ENCODE measurements around the gene FAM177B. TPM values are rescaled to one million over a fixed set of nuclear protein-coding genes. Genes with fewer than 3 reads are reported as not detected.

The FAM177B gene
- total and polyA plus RNA-seq, 2 experiments from 2014 or later: not detected

DNA sequence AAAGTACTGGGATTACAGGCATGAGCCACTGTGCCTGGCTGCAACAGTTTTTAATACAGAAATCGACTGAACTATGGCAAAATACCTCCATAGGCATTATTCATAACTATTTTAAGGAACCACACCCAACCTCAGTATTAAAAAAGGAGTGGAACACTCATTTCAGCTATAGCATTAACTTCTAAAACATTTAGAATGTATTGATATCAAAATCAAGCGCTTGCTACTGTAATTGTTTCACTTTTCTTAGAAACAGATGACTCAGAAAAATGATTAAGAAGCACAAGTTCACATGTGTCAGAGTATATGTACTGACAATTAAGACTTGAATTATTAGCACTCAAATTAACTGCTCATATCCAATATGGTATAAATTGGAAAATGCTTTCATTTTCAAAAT lies 39.8 kb upstream of the FAM177B start:
- in situ Hi-C loops (cut with MboI): no loop called here
- H3K4me2 ChIP-seq (ENCODE audit: unreplicated experiment): no peak overlapping the region
- 88 to 95% methylated on average over 2 of the region's 2 CpGs for WGBS, 2 experiments (ENCODE audit: low coverage in 1 of 2, low lambda C conversion rate in 2 of 2, missing lambda C conversion rate in 2 of 2)
- H3K4me3 ChIP-seq: no peak overlapping the region
- no peak overlapping the region for H2AFZ ChIP-seq
- peak overlapping the region; percentile 57 for H3K27ac ChIP-seq
- 0 out of 2 replicates have a peak overlapping the region, but pooled peaks have one; percentile 7 for H3K9ac ChIP-seq
- peaks cover 13% of the 10 kb centered on the region for H3K4me1 ChIP-seq (ENCODE audit: insufficient read depth)
- no peaks in the 10 kb centered on the region for H3K27me3 ChIP-seq (replicated peaks; ENCODE audit: insufficient read depth)
- no peaks in the 10 kb centered on the region for H3K9me3 ChIP-seq (ENCODE audit: low read depth)
- peak; percentile 37 for DNase-seq
- peaks cover 32% of the 10 kb centered on the region for H3K36me3 ChIP-seq (ENCODE audit: low read depth)
- no peaks in the 10 kb centered on the region for H3F3A ChIP-seq (ENCODE audit: insufficient read depth)
- H3K9me2 ChIP-seq (ENCODE audit: insufficient read depth): no peaks in the 10 kb centered on the region
- H4K20me1 ChIP-seq (ENCODE audit: insufficient read depth): 0 out of 2 replicates have a peak, but pooled peaks cover 4% of the 10 kb centered on the region
- no peak for TF ChIP-seq EZH2 (IDR thresholded peaks at IDR 0.05; ENCODE audit: insufficient read depth, poor library complexity, severe bottlenecking)
- no peak for TF ChIP-seq EZH2phosphoT487 (IDR thresholded peaks at IDR 0.05; ENCODE audit: insufficient read depth, low read depth)
- H3K79me2 ChIP-seq (ENCODE audit: insufficient read depth): peaks cover 100% of the 10 kb centered on the region

DNA sequence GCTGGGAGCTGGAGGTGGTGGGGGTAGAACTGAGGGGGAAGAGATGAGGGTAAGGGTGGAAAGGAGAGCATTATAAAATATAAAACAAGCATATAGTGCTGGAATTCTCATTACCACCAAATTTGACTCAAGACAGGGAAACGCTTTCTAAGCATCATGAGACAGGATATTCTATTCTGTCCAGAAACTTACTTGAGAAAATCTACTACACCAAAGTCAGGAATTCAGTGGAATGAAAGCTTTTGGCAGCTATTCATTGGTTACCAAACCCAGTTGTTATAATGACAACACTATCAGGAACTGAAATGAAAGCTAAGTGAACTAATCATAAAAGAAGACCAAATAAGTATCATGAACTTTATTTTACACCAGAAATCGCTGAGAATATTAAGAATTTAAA lies 39.2 kb upstream of the FAM177B start:
- WGBS, 2 experiments (ENCODE audit: low coverage in 1 of 2, low lambda C conversion rate in 2 of 2, missing lambda C conversion rate in 2 of 2): 33 to 45% methylated on average over 2 of the region's 2 CpGs
- peak; percentile 66 for DNase-seq

DNA sequence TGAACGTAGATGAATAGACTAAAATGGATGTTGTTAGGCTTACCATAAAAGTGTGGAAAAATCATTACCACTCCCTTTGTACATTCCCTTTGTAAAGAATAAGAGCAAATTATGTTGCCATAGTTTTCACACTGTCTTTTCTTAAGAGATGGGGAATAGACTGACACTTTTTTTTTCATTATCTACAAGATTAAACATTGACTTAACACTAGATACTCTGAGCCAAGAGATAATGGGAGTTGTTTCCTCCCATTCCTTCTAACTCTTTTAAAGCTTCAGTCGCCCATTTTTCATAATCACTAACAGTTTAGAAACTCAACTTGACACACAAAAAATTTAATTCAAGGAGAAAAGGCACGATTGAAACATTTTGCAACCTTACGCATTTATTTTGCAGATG lies 34.8 kb upstream of the FAM177B start:
- no peaks in the 10 kb centered on the region for H3K9me3 ChIP-seq (ENCODE audit: low read depth)
- no peak overlapping the region for H3K27ac ChIP-seq
- H3K4me1 ChIP-seq (ENCODE audit: insufficient read depth): peaks cover 10% of the 10 kb centered on the region
- H3K9ac ChIP-seq: no peak overlapping the region
- no peak overlapping the region for H3K4me3 ChIP-seq
- TF ChIP-seq EZH2 (IDR thresholded peaks at IDR 0.05; ENCODE audit: insufficient read depth, poor library complexity, severe bottlenecking): no peak
- no peak for TF ChIP-seq EZH2phosphoT487 (IDR thresholded peaks at IDR 0.05; ENCODE audit: insufficient read depth, low read depth)
- H3K4me2 ChIP-seq (ENCODE audit: unreplicated experiment): no peak overlapping the region
- no peaks in the 10 kb centered on the region for H3K27me3 ChIP-seq (replicated peaks; ENCODE audit: insufficient read depth)
- no peak overlapping the region for H2AFZ ChIP-seq
- in situ Hi-C loops (cut with MboI): no loop called here
- peaks cover 100% of the 10 kb centered on the region for H3K79me2 ChIP-seq (ENCODE audit: insufficient read depth)
- no peaks in the 10 kb centered on the region for H3K9me2 ChIP-seq (ENCODE audit: insufficient read depth)
- no peak for DNase-seq
- H3F3A ChIP-seq (ENCODE audit: insufficient read depth): peaks cover 7% of the 10 kb centered on the region; the same call in 1 of the 2 replicates
- H4K20me1 ChIP-seq (ENCODE audit: insufficient read depth): peaks cover 4% of the 10 kb centered on the region; the same call in 1 of the 2 replicates
- WGBS, 2 experiments (ENCODE audit: low coverage in 1 of 2, low lambda C conversion rate in 2 of 2, missing lambda C conversion rate in 2 of 2): 96 to 99% methylated on average over 4 of the region's 4 CpGs
- peaks cover 40% of the 10 kb centered on the region for H3K36me3 ChIP-seq (ENCODE audit: low read depth)

More for the DNA sequence above, 39.2 kb upstream of the FAM177B start:
- H3K4me1 ChIP-seq (ENCODE audit: insufficient read depth): peaks cover 13% of the 10 kb centered on the region
- H3K27me3 ChIP-seq (replicated peaks; ENCODE audit: insufficient read depth): no peaks in the 10 kb centered on the region
- peaks cover 38% of the 10 kb centered on the region for H3K36me3 ChIP-seq (ENCODE audit: low read depth)
- no peak overlapping the region for H3K4me2 ChIP-seq (ENCODE audit: unreplicated experiment)
- H3K27ac ChIP-seq: peak overlapping the region; percentile 57
- H4K20me1 ChIP-seq (ENCODE audit: insufficient read depth): 0 out of 2 replicates have a peak, but pooled peaks cover 4% of the 10 kb centered on the region
- H3K79me2 ChIP-seq (ENCODE audit: insufficient read depth): peaks cover 100% of the 10 kb centered on the region
- no peaks in the 10 kb centered on the region for H3K9me2 ChIP-seq (ENCODE audit: insufficient read depth)
- H3K9ac ChIP-seq: 0 out of 2 replicates have a peak overlapping the region, but pooled peaks have one; percentile 7
- no peak overlapping the region for H3K4me3 ChIP-seq
- TF ChIP-seq EZH2 (IDR thresholded peaks at IDR 0.05; ENCODE audit: insufficient read depth, poor library complexity, severe bottlenecking) (no peak), EZH2phosphoT487 (IDR thresholded peaks at IDR 0.05; ENCODE audit: insufficient read depth, low read depth) (no peak)
- no peak overlapping the region for H2AFZ ChIP-seq
- H3F3A ChIP-seq (ENCODE audit: insufficient read depth): no peaks in the 10 kb centered on the region
- H3K9me3 ChIP-seq (ENCODE audit: low read depth): no peaks in the 10 kb centered on the region
- in situ Hi-C loops (cut with MboI): no loop called here

DNA sequence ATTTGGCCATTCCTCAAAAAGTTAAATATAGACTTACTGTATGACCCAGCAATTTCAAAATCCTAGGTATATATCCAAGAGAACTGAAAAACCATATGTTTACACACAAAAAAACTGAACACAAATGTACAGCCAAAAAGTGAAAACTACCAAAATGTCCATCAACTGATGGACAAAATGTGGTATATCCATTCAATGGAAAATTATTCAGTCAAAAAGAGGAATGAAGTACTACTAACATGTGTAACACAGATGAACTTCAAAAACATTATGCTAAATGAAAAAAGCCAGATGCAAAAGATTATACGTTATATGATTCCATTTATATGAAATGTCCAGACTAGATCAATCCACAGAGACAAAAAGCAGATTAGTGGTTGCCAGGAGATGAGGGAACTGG lies 32.7 kb upstream of the FAM177B start:
- DNase-seq: no peak
- Histone ChIP-seq H4K20me1 (ENCODE audit: insufficient read depth) (peaks cover 4% of the 10 kb centered on the region; the same call in 1 of the 2 replicates), H2AFZ (no peak overlapping the region), H3K36me3 (ENCODE audit: low read depth) (peaks cover 35% of the 10 kb centered on the region), H3F3A (ENCODE audit: insufficient read depth) (peaks cover 7% of the 10 kb centered on the region; the same call in 1 of the 2 replicates), H3K4me3 (no peak overlapping the region), H3K79me2 (ENCODE audit: insufficient read depth) (peaks cover 100% of the 10 kb centered on the region), H3K9me2 (ENCODE audit: insufficient read depth) (no peaks in the 10 kb centered on the region), H3K27me3 (replicated peaks; ENCODE audit: insufficient read depth) (no peaks in the 10 kb centered on the region), H3K4me2 (ENCODE audit: unreplicated experiment) (no peak overlapping the region), H3K4me1 (ENCODE audit: insufficient read depth) (no peaks in the 10 kb centered on the region), H3K9ac (no peak overlapping the region), H3K9me3 (ENCODE audit: low read depth) (no peaks in the 10 kb centered on the region), H3K27ac (no peak overlapping the region)
- TF ChIP-seq EZH2 (IDR thresholded peaks at IDR 0.05; ENCODE audit: insufficient read depth, poor library complexity, severe bottlenecking) (no peak), EZH2phosphoT487 (IDR thresholded peaks at IDR 0.05; ENCODE audit: insufficient read depth, low read depth) (no peak)
- in situ Hi-C loops (cut with MboI): no loop called here
- 94 to 96% methylated on average over 1 of the region's 1 CpG for WGBS, 2 experiments (ENCODE audit: low coverage in 1 of 2, low lambda C conversion rate in 2 of 2, missing lambda C conversion rate in 2 of 2)
